IMR-90 (cell line): ENCODE measurements around the gene LRRC75A. TPM values are rescaled to one million over a fixed set of nuclear protein-coding genes. Genes with fewer than 3 reads are reported as not detected.
A peak's percentile ranks its signal among the peaks of the same experiment; 100 is the strongest.

ENCODE experiments used
- ATAC-seq: fragments of 200-7000 bp; cut with Tn5 transposase; 2 replicates; pipeline ENCODE4 v1.9.1; 2020; ENCODE audit warnings: low read depth, mild to moderate bottlenecking, moderate library complexity
- BruUV-seq: library from RNA; stranded (reverse); fragments of 400-500 nt; replicated peaks from 2 replicates; lab custom pipeline; 2021; lab: Mats Ljungman, UMichigan
- CTCF ChIA-PET: fragments of 300-600 bp; formaldehyde crosslinking; extraction: SDS; loops from one replicate; lab custom pipeline; 2021; ENCODE audit warnings: antibody characterized with exemption; lab: Yijun Ruan, JAX
- POLR2A ChIA-PET: fragments of 300-600 bp; sonication (Branson Sonifier 250); formaldehyde crosslinking; loops from one replicate; lab custom pipeline; 2022; ENCODE audit warnings: antibody characterized with exemption; ENCODE audit not compliant: unreplicated experiment; lab: Charles Lee
- DNase-seq: peaks from one replicate; pipeline ENCODE4 v3.0.0; 2013
- H2AFZ ChIP-seq: replicated peaks from 2 replicates; pipeline ENCODE3; 2013; ENCODE audit warnings: low read length, mild to moderate bottlenecking; ENCODE audit not compliant: poor library complexity
- H2AK5ac ChIP-seq: 2 replicates; pipeline ENCODE4 v1.6.1; 2013; ENCODE audit warnings: low read depth, low read length, inconsistent platforms
- H2AK9ac ChIP-seq: replicated peaks from 2 replicates; pipeline ENCODE3; 2013; ENCODE audit warnings: mild to moderate bottlenecking, low read depth, low read length, moderate library complexity; ENCODE audit not compliant: poor library complexity
- H2BK120ac ChIP-seq: 2 replicates; pipeline ENCODE4 v1.6.1; 2013; ENCODE audit warnings: low read depth, low read length, inconsistent platforms
- H2BK15ac ChIP-seq: 3 replicates; pipeline ENCODE4 v1.6.1; 2013; ENCODE audit warnings: low read depth, low read length, inconsistent platforms
- H2BK20ac ChIP-seq: 2 replicates; pipeline ENCODE4 v1.6.1; 2013; ENCODE audit warnings: low read depth, mild to moderate bottlenecking, inconsistent platforms, low read length, moderate library complexity
- H2BK5ac ChIP-seq: 2 replicates; pipeline ENCODE4 v1.6.1; 2013; ENCODE audit warnings: mild to moderate bottlenecking, low read depth, low read length, inconsistent platforms; ENCODE audit not compliant: poor library complexity, severe bottlenecking
- H3K14ac ChIP-seq: replicated peaks from 2 replicates; pipeline ENCODE4 v1.6.1; 2013; ENCODE audit warnings: low read depth, low read length, inconsistent platforms
- H3K18ac ChIP-seq: 2 replicates; pipeline ENCODE4 v1.6.1; 2013; ENCODE audit warnings: low read depth, low read length, control low read depth
- H3K23ac ChIP-seq: 2 replicates; pipeline ENCODE4 v1.6.1; 2013; ENCODE audit warnings: low read depth, low read length, inconsistent platforms
- H3K27ac ChIP-seq: 2 replicates; pipeline ENCODE4 v1.5.1; 2013; ENCODE audit warnings: mild to moderate bottlenecking, control low read depth, low read length; ENCODE audit not compliant: insufficient read depth
- H3K27me3 ChIP-seq: 2 replicates; pipeline ENCODE4 v1.6.1; 2013; ENCODE audit warnings: low read length; ENCODE audit not compliant: control insufficient read depth, insufficient read depth
- H3K36me3 ChIP-seq: 2 replicates; pipeline ENCODE4 v1.6.1; 2013; ENCODE audit warnings: low read length, mixed read lengths; ENCODE audit not compliant: control insufficient read depth, insufficient read depth
- H3K4ac ChIP-seq: 2 replicates; pipeline ENCODE4 v1.6.1; 2013; ENCODE audit warnings: low read depth, low read length, inconsistent platforms
- H3K4me1 ChIP-seq: 2 replicates; pipeline ENCODE4 v1.6.1; 2013; ENCODE audit warnings: low read length, mixed read lengths; ENCODE audit not compliant: control insufficient read depth, insufficient read depth
- H3K4me2 ChIP-seq: 2 replicates; pipeline ENCODE4 v1.6.1; 2013; ENCODE audit warnings: low read depth, mild to moderate bottlenecking, control low read depth, low read length, moderate library complexity
- H3K4me3 ChIP-seq: 2 replicates; pipeline ENCODE4 v1.5.1; 2013; ENCODE audit warnings: low read depth, mild to moderate bottlenecking, control low read depth, low read length, moderate library complexity; ENCODE audit not compliant: insufficient read depth
- H3K56ac ChIP-seq: 2 replicates; pipeline ENCODE4 v1.6.1; 2013; ENCODE audit warnings: low read length, inconsistent platforms; ENCODE audit not compliant: insufficient read depth; ENCODE audit errors: extremely low read depth
- H3K79me1 ChIP-seq, 2 experiments: 2 replicates each; pipeline ENCODE4 v1.6.1; 2013; ENCODE audit warnings: low read length in 2 of 2, inconsistent platforms in 1 of 2, low read depth in 1 of 2
- H3K9ac ChIP-seq: 2 replicates; pipeline ENCODE4 v1.6.1; 2013; ENCODE audit warnings: low read depth, low read length, control low read depth
- H3K9me1 ChIP-seq: 2 replicates; pipeline ENCODE4 v1.6.1; 2013; ENCODE audit warnings: low read length, inconsistent platforms; ENCODE audit not compliant: insufficient read depth
- H3K9me3 ChIP-seq: 2 replicates; pipeline ENCODE4 v1.6.1; 2013; ENCODE audit warnings: low read length; ENCODE audit not compliant: control insufficient read depth, insufficient read depth
- H4K20me1 ChIP-seq: 2 replicates; pipeline ENCODE4 v1.6.1; 2013; ENCODE audit warnings: low read length, inconsistent platforms; ENCODE audit not compliant: insufficient read depth
- H4K5ac ChIP-seq: 2 replicates; pipeline ENCODE4 v1.6.1; 2013; ENCODE audit warnings: mild to moderate bottlenecking, low read depth, low read length, control low read depth
- H4K8ac ChIP-seq, 2 experiments: 2 replicates each; pipeline ENCODE4 v1.6.1; 2013; ENCODE audit warnings: low read depth in 2 of 2, low read length in 2 of 2, control low read depth in 1 of 2, inconsistent platforms in 1 of 2
- H4K91ac ChIP-seq: 2 replicates; pipeline ENCODE4 v1.6.1; 2013; ENCODE audit warnings: low read depth, low read length, inconsistent platforms; ENCODE audit not compliant: insufficient read depth
- BHLHE40 ChIP-seq: fragments of 150-350 bp; IDR thresholded peaks from 2 replicates; pipeline ENCODE4 v1.6.1; 2016; ENCODE audit warnings: mild to moderate bottlenecking, low read depth, low read length
- FOS ChIP-seq: fragments of 150-350 bp; IDR thresholded peaks from 2 replicates; pipeline ENCODE4 v1.6.1; 2016; ENCODE audit warnings: low read depth, low read length
- MAFK ChIP-seq: IDR thresholded peaks from 2 replicates; pipeline ENCODE4 v1.6.1; 2012; ENCODE audit warnings: low read depth, low read length, improper control_type of control experiment
- NFE2L2 ChIP-seq: fragments of 150-350 bp; IDR thresholded peaks from 2 replicates; pipeline ENCODE4 v1.6.1; 2016; ENCODE audit warnings: low read depth, mild to moderate bottlenecking, low read length
- POLR2A ChIP-seq: IDR thresholded peaks from 2 replicates; pipeline ENCODE4 v1.6.1; 2012; ENCODE audit warnings: mild to moderate bottlenecking, low read depth, low read length
- USF2 ChIP-seq: fragments of 150-350 bp; IDR thresholded peaks from 2 replicates; pipeline ENCODE4 v1.6.1; 2017; ENCODE audit warnings: mild to moderate bottlenecking, antibody characterized with exemption, low read length, low read depth
- WGBS, 2 experiments: methylation state at CpG; one replicate each; pipeline versions ENCODE4 v1.1.5 to v1.1.7; 2013; ENCODE audit warnings: missing lambda C conversion rate in 2 of 2; ENCODE audit not compliant: insufficient read length in 1 of 2; ENCODE audit errors: extremely low coverage in 2 of 2; 5-methylcytosine and 5-hydroxymethylcytosine counted together
- dilution Hi-C: fragments of 300-500 bp; cut with HindIII; formaldehyde crosslinking; loops from one replicate; pipeline ENCODE4 v1.14.3; 2018; ENCODE audit warnings: low sequenced_read_pairs; ENCODE audit not compliant: unreplicated experiment
- in situ Hi-C: fragments of 300-500 bp; cut with MboI; formaldehyde crosslinking; loops from 3 replicates; pipeline ENCODE4 v1.14.3; 2019; ENCODE audit warnings: low sequenced_read_pairs, inconsistent platforms, mixed read lengths
- intact Hi-C: fragments of 100-400 bp; cut with micrococcal nuclease; formaldehyde crosslinking; loops from 2 replicates; pipeline ENCODE4 v1.10.0; 2022
- polyA plus RNA-seq, 3 experiments: library from polyadenylated mRNA; depleted of rRNA; stranded (reverse); fragments of >200 nt; gene quantifications; 2 replicates each; pipeline ENCODE4 v1.2.3, GENCODE V29; 2012; ENCODE audit warnings: low replicate concordance in 1 of 3
- total RNA-seq: library from RNA; depleted of rRNA; stranded (reverse); fragments of >200 nt; gene quantifications from 2 replicates; pipeline ENCODE4 v1.2.3, GENCODE V29; 2012

LRRC75A gene
- total and polyA plus RNA-seq, 2 of the 4 experiments (the other 2 are of a cell fraction) = 0.72 to 1.0 TPM

GRCh38 chr17:16486373-16487250 is 5.4 kb downstream of the LRRC75A start:
- in situ Hi-C loops = no loop called here
- H3K14ac ChIP-seq = no peak overlapping the region
- no peak overlapping the region for H2BK5ac ChIP-seq
- peak overlapping the region; percentile 77 for H2AFZ ChIP-seq
- 48% methylated on average over 9 of the region's 24 CpGs; no CpG with 5 or more reads in 1 of the 2 experiments for WGBS, 2 experiments
- H4K91ac ChIP-seq = no peak overlapping the region
- H3K56ac ChIP-seq = no peak overlapping the region
- DNase-seq = peak; percentile 44
- peak overlapping the region in 1 of 2 experiments; percentile 45; a peak in 1 of 4 replicates for H4K8ac ChIP-seq
- H4K20me1 ChIP-seq = no peaks in the 10 kb centered on the region
- peaks cover 8% of the 10 kb centered on the region for H3K4me1 ChIP-seq
- TF ChIP-seq BHLHE40 (no peak), FOS (no peak), NFE2L2 (peak; percentile 18; the same call in 1 of the 2 replicates), MAFK (no peak), POLR2A (no peak), USF2 (no peak)
- H2BK120ac ChIP-seq = no peak overlapping the region
- intact Hi-C loops = no loop called here
- peak overlapping the region; percentile 7 for H2AK9ac ChIP-seq
- no peak overlapping the region for H3K9ac ChIP-seq
- H4K5ac ChIP-seq = no peak overlapping the region
- H3K4ac ChIP-seq = 0 out of 2 replicates have a peak overlapping the region, but pooled peaks have one; percentile 40
- H3K27ac ChIP-seq = no peak overlapping the region
- H2AK5ac ChIP-seq = no peak overlapping the region; the same call in 1 of the 2 replicates
- H3K23ac ChIP-seq = no peak overlapping the region
- H3K9me3 ChIP-seq = no peaks in the 10 kb centered on the region
- peak overlapping the region; percentile 14; the same call in 1 of the 2 replicates for H3K4me2 ChIP-seq
- peaks cover 17% of the 10 kb centered on the region for H3K27me3 ChIP-seq
- H3K18ac ChIP-seq = no peak overlapping the region
- no peaks in the 10 kb centered on the region for H3K79me1 ChIP-seq
- H3K4me3 ChIP-seq = no peak overlapping the region
- POLR2A ChIA-PET = no interaction called here
- dilution Hi-C loops = no loop called here
- no peak overlapping the region for H2BK15ac ChIP-seq
- no peaks in the 10 kb centered on the region for H3K36me3 ChIP-seq
- CTCF ChIA-PET = no interaction called here
- ATAC-seq = peak; percentile 58
- no TSS peak for BruUV-seq
- H2BK20ac ChIP-seq = no peak overlapping the region
- no peaks in the 10 kb centered on the region; the same call in 1 of the 2 replicates for H3K9me1 ChIP-seq
